DMS53 treated with DMSO at 0.1 percent for 48 hours (cell line): Measurements from ENCODE around the gene PTGER2.

Experiments
- DNase-seq: peaks from one replicate; lab custom pipeline; 2025; ENCODE audit not compliant: unreplicated experiment; lab: John Stamatoyannopoulos, UW

PTGER2 gene

GRCh38 chr14:52313903-52314594 is at the start of gene PTGER2:
TSS of gene PTGER2 (plus strand) at chr14:52314312. CDS start at chr14:52314549, 237 bp downstream.
- peak; percentile 10 for DNase-seq

- no peak for DNase-seq
These were observed 48.9 kb upstream of the PTGER2 start for GRCh38 chr14:52265253-52265652.

GRCh38 chr14:52266179-52266578 is 47.9 kb upstream of the PTGER2 start:
- no peak for DNase-seq

GRCh38 chr14:52266782-52267181 is 47.3 kb upstream of the PTGER2 start:
- no peak for DNase-seq

- DNase-seq: no peak
These were observed 46.4 kb upstream of the PTGER2 start, which contains the start of gene PTGDR for GRCh38 chr14:52267501-52268278. TSS of gene PTGDR (plus strand) at chr14:52267698. CDS start at chr14:52267815, 117 bp downstream.

GRCh38 chr14:52268279-52269061 is 45.6 kb upstream of the PTGER2 start:
- DNase-seq: no peak

- no peak for DNase-seq
These were observed 45.0 kb upstream of the PTGER2 start for GRCh38 chr14:52269100-52269499.

GRCh38 chr14:52269982-52270381 is 44.1 kb upstream of the PTGER2 start:
- DNase-seq: no peak

GRCh38 chr14:52271538-52271937 is 42.6 kb upstream of the PTGER2 start:
- no peak for DNase-seq

- peak; percentile 8 for DNase-seq
These were observed 41.7 kb upstream of the PTGER2 start for GRCh38 chr14:52272375-52272774.

- DNase-seq: no peak
These were observed 38.7 kb upstream of the PTGER2 start for GRCh38 chr14:52275372-52275771.

- DNase-seq: no peak
These were observed 36.6 kb upstream of the PTGER2 start for GRCh38 chr14:52277552-52277951.

- DNase-seq: no peak
These were observed 34.7 kb upstream of the PTGER2 start for GRCh38 chr14:52279408-52279807.

GRCh38 chr14:52283099-52283498 is 31.0 kb upstream of the PTGER2 start:
- no peak for DNase-seq

- DNase-seq: no peak
These were observed 27.2 kb upstream of the PTGER2 start for GRCh38 chr14:52286661-52287649.

- DNase-seq: no peak
These were observed 17.7 kb upstream of the PTGER2 start for GRCh38 chr14:52296378-52296777.

GRCh38 chr14:52298795-52299194 is 15.3 kb upstream of the PTGER2 start:
- DNase-seq: no peak

GRCh38 chr14:52299692-52300278 is 14.3 kb upstream of the PTGER2 start:
- DNase-seq: peak; percentile 45

GRCh38 chr14:52303236-52303635 is 10.9 kb upstream of the PTGER2 start:
- no peak for DNase-seq
